ENCODE results near the gene ACP2.

DNA sequence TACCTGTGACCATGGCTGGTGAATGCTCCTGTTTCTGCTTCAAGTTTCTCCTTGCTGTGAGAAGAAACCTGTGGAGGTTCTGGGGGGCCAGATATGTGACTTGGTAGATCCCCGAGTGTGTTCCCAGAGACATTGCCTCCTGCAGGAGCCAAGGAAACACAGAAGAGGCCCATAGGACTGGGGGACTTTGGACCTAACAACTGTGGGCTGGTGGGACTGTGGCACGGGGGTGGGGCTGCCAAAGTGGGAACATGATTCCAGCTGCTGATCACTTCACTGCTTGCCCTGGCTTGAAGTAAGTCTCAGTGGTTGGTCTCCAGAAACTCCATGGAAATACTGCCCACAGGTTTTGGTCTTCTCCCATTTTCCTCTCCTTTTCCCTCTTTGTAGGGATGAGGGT, 5.0 kb upstream of the ACP2 start:
- TF ChIP-seq, protein P1, sequence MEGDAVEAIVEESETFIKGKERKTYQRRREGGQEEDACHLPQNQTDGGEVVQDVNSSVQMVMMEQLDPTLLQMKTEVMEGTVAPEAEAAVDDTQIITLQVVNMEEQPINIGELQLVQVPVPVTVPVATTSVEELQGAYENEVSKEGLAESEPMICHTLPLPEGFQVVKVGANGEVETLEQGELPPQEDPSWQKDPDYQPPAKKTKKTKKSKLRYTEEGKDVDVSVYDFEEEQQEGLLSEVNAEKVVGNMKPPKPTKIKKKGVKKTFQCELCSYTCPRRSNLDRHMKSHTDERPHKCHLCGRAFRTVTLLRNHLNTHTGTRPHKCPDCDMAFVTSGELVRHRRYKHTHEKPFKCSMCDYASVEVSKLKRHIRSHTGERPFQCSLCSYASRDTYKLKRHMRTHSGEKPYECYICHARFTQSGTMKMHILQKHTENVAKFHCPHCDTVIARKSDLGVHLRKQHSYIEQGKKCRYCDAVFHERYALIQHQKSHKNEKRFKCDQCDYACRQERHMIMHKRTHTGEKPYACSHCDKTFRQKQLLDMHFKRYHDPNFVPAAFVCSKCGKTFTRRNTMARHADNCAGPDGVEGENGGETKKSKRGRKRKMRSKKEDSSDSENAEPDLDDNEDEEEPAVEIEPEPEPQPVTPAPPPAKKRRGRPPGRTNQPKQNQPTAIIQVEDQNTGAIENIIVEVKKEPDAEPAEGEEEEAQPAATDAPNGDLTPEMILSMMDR (IDR thresholded peaks at IDR 0.05) = no peak
- TF ChIP-seq ZFX (IDR thresholded peaks at IDR 0.05; ENCODE audit: borderline replicate concordance) = no peak

Measured in 22Rv1 (cell line).